Ramos (cell line): ENCODE measurements around the gene CNTFR.

Source experiments
- in situ Hi-C: fragments of 300-500 bp; cut with MboI; formaldehyde crosslinking; loops from one replicate; pipeline ENCODE4 v1.14.3; 2022; ENCODE audit warnings: low sequenced_read_pairs; ENCODE audit not compliant: unreplicated experiment

The CNTFR gene

GRCh38 chr9:34557426-34558321, 31.9 kb downstream of the CNTFR start:
- in situ Hi-C loops, result no loop called here

GRCh38 chr9:34556949-34557348, 32.6 kb downstream of the CNTFR start:
- in situ Hi-C loops, result no loop called here

GRCh38 chr9:34555936-34556525, 33.5 kb downstream of the CNTFR start:
- in situ Hi-C loops, result no loop called here

GRCh38 chr9:34555500-34555899, 34.0 kb downstream of the CNTFR start:
- in situ Hi-C loops, result no loop called here

GRCh38 chr9:34555002-34555348, 34.5 kb downstream of the CNTFR start:
- in situ Hi-C loops, result no loop called here

GRCh38 chr9:34554211-34555001, 35.1 kb downstream of the CNTFR start:
- in situ Hi-C loops, result no loop called here

- in situ Hi-C loops, result no loop called here
These were observed 36.0 kb downstream of the CNTFR start for GRCh38 chr9:34553511-34554021.

- in situ Hi-C loops, result no loop called here
These were observed 36.5 kb downstream of the CNTFR start for GRCh38 chr9:34552986-34553385.

- in situ Hi-C loops, result no loop called here
These were observed 36.9 kb downstream of the CNTFR start for GRCh38 chr9:34552606-34552981.

- in situ Hi-C loops, result no loop called here
These were observed 37.5 kb downstream of the CNTFR start for GRCh38 chr9:34551751-34552605.

GRCh38 chr9:34550681-34551270, 38.7 kb downstream of the CNTFR start:
- in situ Hi-C loops, result no loop called here

GRCh38 chr9:34550016-34550680, 39.4 kb downstream of the CNTFR start:
- in situ Hi-C loops, result no loop called here

GRCh38 chr9:34549407-34549732, 40.2 kb downstream of the CNTFR start:
- in situ Hi-C loops, result no loop called here

- in situ Hi-C loops, result no loop called here
These were observed 41.4 kb downstream of the CNTFR start for GRCh38 chr9:34547960-34548611.

- in situ Hi-C loops, result no loop called here
These were observed 42.4 kb downstream of the CNTFR start for GRCh38 chr9:34546834-34547827.

- in situ Hi-C loops, result no loop called here
These were observed 43.3 kb downstream of the CNTFR start for GRCh38 chr9:34546102-34546833.

GRCh38 chr9:34545497-34545896, 44.0 kb downstream of the CNTFR start:
- in situ Hi-C loops, result no loop called here
